22Rv1 (cell line): ENCODE measurements around the gene CEBPB.

Source experiments
- CTCF ChIP-seq: fragments of 450-650 bp; IDR thresholded peaks from 2 replicates; pipeline ENCODE4 v1.5.1; 2017; ENCODE audit warnings: mild to moderate bottlenecking
- ZFX ChIP-seq: fragments of 450-650 bp; IDR thresholded peaks from 2 replicates; pipeline ENCODE4 v1.6.1; 2017; ENCODE audit warnings: antibody characterized with exemption, borderline replicate concordance

DNA sequence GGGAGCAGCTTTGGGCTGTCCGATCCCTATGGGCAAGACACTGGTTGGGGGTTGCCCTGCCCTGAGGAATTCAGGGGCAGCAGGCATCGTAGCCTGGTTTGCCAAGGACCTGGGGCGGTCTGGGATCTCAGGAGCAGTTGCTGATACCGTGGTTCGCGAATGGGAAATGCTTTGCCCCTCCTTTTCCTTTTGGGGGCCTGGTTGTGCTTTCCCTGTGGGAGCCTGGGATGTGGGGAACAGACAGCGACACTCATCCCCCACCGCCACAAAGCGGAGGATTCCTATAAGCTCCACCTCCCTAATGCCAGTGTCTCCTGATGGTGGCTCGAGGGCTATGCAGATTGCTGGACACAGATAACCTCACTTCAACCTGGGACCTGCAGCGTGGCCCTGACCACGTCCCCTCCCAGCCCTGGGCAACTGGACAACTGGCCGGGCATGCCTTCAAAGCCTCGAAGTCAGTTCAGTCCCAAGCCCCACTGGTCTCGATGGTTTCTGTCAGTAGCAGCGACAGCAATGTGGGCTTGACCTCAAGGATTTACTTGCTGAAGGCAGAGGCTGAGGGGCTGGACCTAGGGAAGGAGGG is 3.3 kb downstream of the CEBPB start:
- TF ChIP-seq CTCF (no peak), ZFX (no peak)
